Measurements from ENCODE around the gene SPECC1. TPM values are rescaled to one million over a fixed set of nuclear protein-coding genes. Genes with fewer than 3 reads are reported as not detected.

The SPECC1 gene
- total RNA-seq, 1 experiment from 2014 or later: 43.5 TPM

DNA sequence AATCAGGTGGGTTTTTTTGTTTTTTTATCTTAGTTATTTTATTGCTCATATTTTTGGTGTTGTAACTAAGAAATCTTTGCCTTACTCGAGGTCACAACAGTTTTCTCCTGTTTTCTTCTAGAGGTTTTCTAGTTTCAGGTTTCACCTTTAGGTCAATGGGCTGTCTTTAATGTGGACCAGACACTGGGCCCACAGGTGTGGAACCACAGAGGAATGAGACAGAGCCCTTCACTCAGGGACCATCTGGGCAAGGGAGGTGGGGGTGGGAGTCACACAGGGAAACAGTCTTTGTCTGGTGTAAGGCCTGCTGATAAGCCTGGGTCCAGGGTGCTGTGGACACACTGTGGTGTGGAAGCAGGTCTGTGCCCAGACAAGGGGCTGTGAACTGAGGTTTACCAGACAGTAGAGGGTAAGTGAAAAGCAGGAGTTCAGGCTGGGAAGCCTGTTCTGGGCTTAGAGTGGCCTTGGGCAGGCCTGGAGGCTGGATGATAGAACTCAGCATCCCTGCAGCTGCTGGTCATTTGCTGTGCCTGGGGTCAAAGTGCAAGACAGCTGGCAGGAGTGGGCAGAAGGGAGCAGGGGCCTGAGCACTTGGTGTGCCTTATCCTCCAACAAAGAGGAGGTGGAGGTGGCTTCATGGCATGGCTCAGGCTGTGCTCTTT, 75.6 kb downstream of the SPECC1 start:
- Histone ChIP-seq H3K36me3 (ENCODE audit: control insufficient read depth in 1 of 2, insufficient read depth in 2 of 2, low read length in 2 of 2) (no peaks in the 10 kb centered on the region), H3K9me3 (ENCODE audit: control insufficient read depth in 1 of 2, insufficient read depth in 1 of 2, low read depth in 1 of 2, low read length in 2 of 2) (no peaks in the 10 kb centered on the region), H3K9ac (ENCODE audit: low read length) (no peak overlapping the region), H3K79me2 (ENCODE audit: insufficient read depth, low read length) (no peaks in the 10 kb centered on the region), H3K4me3 (replicated peaks in 1 of 2; ENCODE audit: low read depth in 1 of 2, low read length in 2 of 2) (no peak overlapping the region), H4K20me1 (ENCODE audit: insufficient read depth) (no peaks in the 10 kb centered on the region), H3K27ac (ENCODE audit: low read depth, low read length) (no peak overlapping the region), H2AFZ (ENCODE audit: low read depth, low read length, poor library complexity, severe bottlenecking) (no peak overlapping the region), H3K27me3 (ENCODE audit: insufficient read depth, low read length) (no peaks in the 10 kb centered on the region), H3K4me1 (ENCODE audit: control insufficient read depth in 1 of 2, insufficient read depth in 2 of 2, low read length in 2 of 2) (no peaks in the 10 kb centered on the region), H3K4me2 (ENCODE audit: low read length) (no peak overlapping the region), H3K9me2 (ENCODE audit: insufficient read depth) (no peaks in the 10 kb centered on the region)
- ATAC-seq (no peak), DNase-seq (ENCODE audit: low read depth, low spot score) (no peak)
- no peak for TF ChIP-seq ZNF274 (IDR thresholded peaks at IDR 0.05; ENCODE audit: low read depth, low read length)
- TF ChIP-seq SIN3A (IDR thresholded peaks at IDR 0.05; ENCODE audit: low read depth): no peak
- TF ChIP-seq, protein P1, sequence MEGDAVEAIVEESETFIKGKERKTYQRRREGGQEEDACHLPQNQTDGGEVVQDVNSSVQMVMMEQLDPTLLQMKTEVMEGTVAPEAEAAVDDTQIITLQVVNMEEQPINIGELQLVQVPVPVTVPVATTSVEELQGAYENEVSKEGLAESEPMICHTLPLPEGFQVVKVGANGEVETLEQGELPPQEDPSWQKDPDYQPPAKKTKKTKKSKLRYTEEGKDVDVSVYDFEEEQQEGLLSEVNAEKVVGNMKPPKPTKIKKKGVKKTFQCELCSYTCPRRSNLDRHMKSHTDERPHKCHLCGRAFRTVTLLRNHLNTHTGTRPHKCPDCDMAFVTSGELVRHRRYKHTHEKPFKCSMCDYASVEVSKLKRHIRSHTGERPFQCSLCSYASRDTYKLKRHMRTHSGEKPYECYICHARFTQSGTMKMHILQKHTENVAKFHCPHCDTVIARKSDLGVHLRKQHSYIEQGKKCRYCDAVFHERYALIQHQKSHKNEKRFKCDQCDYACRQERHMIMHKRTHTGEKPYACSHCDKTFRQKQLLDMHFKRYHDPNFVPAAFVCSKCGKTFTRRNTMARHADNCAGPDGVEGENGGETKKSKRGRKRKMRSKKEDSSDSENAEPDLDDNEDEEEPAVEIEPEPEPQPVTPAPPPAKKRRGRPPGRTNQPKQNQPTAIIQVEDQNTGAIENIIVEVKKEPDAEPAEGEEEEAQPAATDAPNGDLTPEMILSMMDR (IDR thresholded peaks at IDR 0.05 in 2 of 3, conservative IDR thresholded peaks at IDR 0.05 in 1 of 3; ENCODE audit: borderline replicate concordance in 1 of 3, insufficient read depth in 1 of 3, low read depth in 2 of 3, low read length in 2 of 3): no peak
- no peak for TF ChIP-seq RAD21 (IDR thresholded peaks at IDR 0.05; ENCODE audit: low read depth)
- TF ChIP-seq POLR2A (IDR thresholded peaks at IDR 0.05; ENCODE audit: borderline replicate concordance, extremely low read depth, insufficient read depth, insufficient read length): no peak
- TF ChIP-seq ZBTB33 (IDR thresholded peaks at IDR 0.05; ENCODE audit: extremely low read depth, insufficient replicate concordance, low read length): no peak
- TF ChIP-seq EGR1 (IDR thresholded peaks at IDR 0.05; ENCODE audit: low read depth): no peak
- no peak for TF ChIP-seq YY1 (IDR thresholded peaks at IDR 0.05; ENCODE audit: extremely low read depth, insufficient replicate concordance, low read depth, low read length)
- TF ChIP-seq POLR2AphosphoS5 (IDR thresholded peaks at IDR 0.05; ENCODE audit: low read depth, low read length): no peak
- TF ChIP-seq FOSL1 (IDR thresholded peaks at IDR 0.05; ENCODE audit: low read depth): no peak
- no peak for TF ChIP-seq ZFX (IDR thresholded peaks at IDR 0.05)
- TF ChIP-seq CEBPB (IDR thresholded peaks at IDR 0.05; ENCODE audit: low read depth): no peak
- TF ChIP-seq REST (IDR thresholded peaks at IDR 0.05; ENCODE audit: low read depth): no peak
- no peak for TF ChIP-seq EZH2phosphoT487 (IDR thresholded peaks at IDR 0.05; ENCODE audit: borderline replicate concordance)
- TF ChIP-seq JUND (IDR thresholded peaks at IDR 0.05): no peak
- no peak for TF ChIP-seq ATF3 (IDR thresholded peaks at IDR 0.05)
- TF ChIP-seq, protein P2, sequence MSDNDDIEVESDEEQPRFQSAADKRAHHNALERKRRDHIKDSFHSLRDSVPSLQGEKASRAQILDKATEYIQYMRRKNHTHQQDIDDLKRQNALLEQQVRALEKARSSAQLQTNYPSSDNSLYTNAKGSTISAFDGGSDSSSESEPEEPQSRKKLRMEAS (IDR thresholded peaks at IDR 0.05): no peak
- intact Hi-C loops (cut with micrococcal nuclease): no loop called here
- RAD21 ChIA-PET (ENCODE audit: low non-redundant PET in 1 of 2, low total read pairs in 2 of 2, uncharacterized antibody in 2 of 2, unreplicated experiment in 2 of 2): no interaction called here
- CTCF ChIA-PET: no interaction called here
- POLR2A ChIA-PET: no interaction called here
- no TSS peak for BruUV-seq (replicated peaks)

Measured in HCT116 (cell line).